ENCODE measurements around the gene BRI3BP. TPM values are rescaled to one million over a fixed set of nuclear protein-coding genes. Genes with fewer than 3 reads are reported as not detected.

The BRI3BP gene
- total RNA-seq, 1 donor from 2014 or later: 11.6 TPM

- peaks cover 9% of the 10 kb centered on the region for H3K36me3 ChIP-seq (ENCODE audit: control insufficient read depth, insufficient read depth, low read length)
- H3K4me3 ChIP-seq (ENCODE audit: low read depth, low read length): peak within 1 kb of the TSS; percentile 82
- no peaks in the 10 kb centered on the region for H3K27me3 ChIP-seq (ENCODE audit: control insufficient read depth, insufficient read depth, low read length)
- no peak for TF ChIP-seq CTCF (IDR thresholded peaks at IDR 0.05; ENCODE audit: insufficient read depth, low read length, severe bottlenecking)
- DNase-seq (ENCODE audit: low read depth) (peak; percentile 56), FAIRE-seq (no peak)
Measured at GRCh38 chr12:125065021-125065918, 71.8 kb downstream of the BRI3BP start, which contains the start of gene AACS. AACS (plus strand) TSS chr12:125065435; CDS start chr12:125065585, 150 bp downstream.

GRCh38 chr12:125065919-125066570 is 72.6 kb downstream of the BRI3BP start:
- FAIRE-seq: no peak
- DNase-seq (ENCODE audit: low read depth): no peak

GRCh38 chr12:125068391-125068790 is 74.9 kb downstream of the BRI3BP start:
- Histone ChIP-seq H3K27me3 (ENCODE audit: control insufficient read depth, insufficient read depth, low read length) (no peaks in the 10 kb centered on the region), H3K4me3 (ENCODE audit: low read depth, low read length) (no peak overlapping the region), H3K36me3 (ENCODE audit: control insufficient read depth, insufficient read depth, low read length) (peaks cover 12% of the 10 kb centered on the region)
- no peak for TF ChIP-seq CTCF (IDR thresholded peaks at IDR 0.05; ENCODE audit: insufficient read depth, low read length, severe bottlenecking)
- no peak for DNase-seq (ENCODE audit: low read depth)
- FAIRE-seq: no peak

More at GRCh38 chr12:125065919-125066570, 72.6 kb downstream of the BRI3BP start:
- no peak for TF ChIP-seq CTCF (IDR thresholded peaks at IDR 0.05; ENCODE audit: insufficient read depth, low read length, severe bottlenecking)
- H3K4me3 ChIP-seq (ENCODE audit: low read depth, low read length): peak overlapping the region; percentile 82
- no peaks in the 10 kb centered on the region for H3K27me3 ChIP-seq (ENCODE audit: control insufficient read depth, insufficient read depth, low read length)
- H3K36me3 ChIP-seq (ENCODE audit: control insufficient read depth, insufficient read depth, low read length): peaks cover 10% of the 10 kb centered on the region

GRCh38 chr12:125069616-125070015 is 76.2 kb downstream of the BRI3BP start:
- peaks cover 12% of the 10 kb centered on the region for H3K36me3 ChIP-seq (ENCODE audit: control insufficient read depth, insufficient read depth, low read length)
- DNase-seq (ENCODE audit: low read depth): no peak
- H3K27me3 ChIP-seq (ENCODE audit: control insufficient read depth, insufficient read depth, low read length): no peaks in the 10 kb centered on the region
- no peak for FAIRE-seq
- TF ChIP-seq CTCF (IDR thresholded peaks at IDR 0.05; ENCODE audit: insufficient read depth, low read length, severe bottlenecking): no peak
- no peak overlapping the region for H3K4me3 ChIP-seq (ENCODE audit: low read depth, low read length)

- Histone ChIP-seq H3K27me3 (ENCODE audit: control insufficient read depth, insufficient read depth, low read length) (no peaks in the 10 kb centered on the region), H3K4me3 (ENCODE audit: low read depth, low read length) (no peak overlapping the region), H3K36me3 (ENCODE audit: control insufficient read depth, insufficient read depth, low read length) (peaks cover 12% of the 10 kb centered on the region)
- FAIRE-seq (no peak), DNase-seq (ENCODE audit: low read depth) (no peak)
- TF ChIP-seq CTCF (IDR thresholded peaks at IDR 0.05; ENCODE audit: insufficient read depth, low read length, severe bottlenecking): no peak
Measured at GRCh38 chr12:125070112-125070511, 76.7 kb downstream of the BRI3BP start.

Data from bronchial epithelial cell (primary cell).